Osteoblast (primary cell): ENCODE data around the gene TPRG1. TPM values are rescaled to one million over a fixed set of nuclear protein-coding genes. Genes with fewer than 3 reads are reported as not detected.
A peak's percentile ranks its signal among the peaks of the same experiment; 100 is the strongest.

Experiments
- DNase-seq: peaks from one replicate; pipeline ENCODE4 v3.0.0; 2011; ENCODE audit warnings: low spot score, mixed read lengths; ENCODE audit not compliant: insufficient read length; ENCODE audit errors: missing footprints
- H2AFZ ChIP-seq: 2 replicates; pipeline ENCODE4 v1.6.0; 2011; ENCODE audit warnings: mild to moderate bottlenecking, low read length
- H3K27ac ChIP-seq: 2 replicates; pipeline ENCODE4 v1.5.1; 2011; ENCODE audit warnings: mild to moderate bottlenecking, low read depth, low read length, moderate library complexity
- H3K27me3 ChIP-seq: 2 replicates; pipeline ENCODE4 v1.6.0; 2012; ENCODE audit warnings: mild to moderate bottlenecking, control low read depth, inconsistent platforms, low read length, moderate library complexity; ENCODE audit not compliant: insufficient read depth
- H3K36me3 ChIP-seq: 2 replicates; pipeline ENCODE4 v1.5.1; 2011; ENCODE audit warnings: mild to moderate bottlenecking, low read length, control low read depth, moderate library complexity; ENCODE audit not compliant: insufficient read depth
- H3K4me1 ChIP-seq: 2 replicates; pipeline ENCODE4 v1.5.1; 2011; ENCODE audit warnings: mild to moderate bottlenecking, low read length, control low read depth, moderate library complexity; ENCODE audit not compliant: insufficient read depth
- H3K4me2 ChIP-seq: 2 replicates; pipeline ENCODE4 v1.6.0; 2011; ENCODE audit warnings: mild to moderate bottlenecking, low read length; ENCODE audit not compliant: insufficient read depth
- H3K4me3 ChIP-seq: fragments of 200-600 bp; sonication (generic); 3 replicates; pipeline ENCODE4 v1.5.1; 2012; ENCODE audit warnings: mild to moderate bottlenecking, low read length, inconsistent platforms; ENCODE audit not compliant: insufficient read depth
- H3K79me2 ChIP-seq: 2 replicates; pipeline ENCODE4 v1.6.0; 2012; ENCODE audit warnings: mild to moderate bottlenecking, low read length, control low read depth, inconsistent platforms; ENCODE audit not compliant: insufficient read depth
- H3K9me3 ChIP-seq: 2 replicates; pipeline ENCODE4 v1.5.1; 2011; ENCODE audit warnings: low read depth, low read length, control low read depth
- H4K20me1 ChIP-seq: 2 replicates; pipeline ENCODE4 v1.6.0; 2012; ENCODE audit warnings: mild to moderate bottlenecking, low read length, control low read depth; ENCODE audit not compliant: insufficient read depth
- total RNA-seq: library from RNA; depleted of rRNA; stranded (reverse); fragments of >200 nt; gene quantifications from 2 replicates; pipeline ENCODE4 v1.2.3, GENCODE V29; 2012
- TF ChIP-seq, protein P1 (sequence below): IDR thresholded peaks from 2 replicates; pipeline ENCODE4 v1.5.1; 2011; ENCODE audit warnings: mild to moderate bottlenecking, low read depth, low read length, moderate library complexity; ENCODE audit errors: extremely low read depth

The TPRG1 gene
- total RNA-seq, 1 donor = 6.5 TPM

DNA sequence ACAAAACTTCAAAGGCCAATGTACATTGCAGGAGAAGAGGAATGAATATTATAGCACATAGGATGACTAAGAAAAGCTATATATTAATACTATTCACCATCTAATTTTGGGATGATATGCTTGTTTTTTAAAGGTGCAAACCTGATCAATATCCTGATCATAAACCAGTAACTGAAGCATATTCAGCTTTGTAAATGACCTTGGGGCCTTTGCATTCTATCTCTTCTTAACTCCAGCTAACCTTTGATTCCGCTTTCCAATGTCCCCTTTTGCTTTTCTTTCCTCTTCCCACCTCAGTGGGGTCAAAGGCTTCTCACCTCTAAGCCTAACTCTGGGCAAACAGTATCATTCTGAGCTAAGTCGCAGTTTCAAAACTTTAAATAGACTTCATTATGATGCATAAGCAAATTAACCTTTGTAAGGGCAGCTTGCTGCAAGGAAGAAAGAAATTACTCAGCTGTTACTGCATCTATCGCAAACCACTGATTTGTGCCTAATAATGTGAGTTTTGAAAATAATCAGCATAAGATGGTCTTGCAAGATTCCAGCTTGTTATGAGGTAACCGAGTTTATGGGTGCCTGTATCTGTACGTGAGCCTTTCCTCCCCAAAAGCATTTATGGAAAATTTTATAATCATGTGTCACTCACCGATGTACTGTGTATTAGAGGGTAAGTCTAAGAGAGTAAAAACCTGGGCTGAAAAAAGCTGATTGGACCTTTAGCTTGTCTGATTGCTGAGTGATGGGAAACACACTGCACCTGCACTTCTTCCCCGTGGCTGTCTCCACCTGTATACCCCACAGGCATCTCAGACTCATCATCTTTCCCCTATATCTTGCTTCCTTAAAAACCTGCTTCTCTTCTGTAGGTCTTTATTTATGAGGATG, 116.8 kb downstream of the TPRG1 start:
- TF ChIP-seq, protein P1, sequence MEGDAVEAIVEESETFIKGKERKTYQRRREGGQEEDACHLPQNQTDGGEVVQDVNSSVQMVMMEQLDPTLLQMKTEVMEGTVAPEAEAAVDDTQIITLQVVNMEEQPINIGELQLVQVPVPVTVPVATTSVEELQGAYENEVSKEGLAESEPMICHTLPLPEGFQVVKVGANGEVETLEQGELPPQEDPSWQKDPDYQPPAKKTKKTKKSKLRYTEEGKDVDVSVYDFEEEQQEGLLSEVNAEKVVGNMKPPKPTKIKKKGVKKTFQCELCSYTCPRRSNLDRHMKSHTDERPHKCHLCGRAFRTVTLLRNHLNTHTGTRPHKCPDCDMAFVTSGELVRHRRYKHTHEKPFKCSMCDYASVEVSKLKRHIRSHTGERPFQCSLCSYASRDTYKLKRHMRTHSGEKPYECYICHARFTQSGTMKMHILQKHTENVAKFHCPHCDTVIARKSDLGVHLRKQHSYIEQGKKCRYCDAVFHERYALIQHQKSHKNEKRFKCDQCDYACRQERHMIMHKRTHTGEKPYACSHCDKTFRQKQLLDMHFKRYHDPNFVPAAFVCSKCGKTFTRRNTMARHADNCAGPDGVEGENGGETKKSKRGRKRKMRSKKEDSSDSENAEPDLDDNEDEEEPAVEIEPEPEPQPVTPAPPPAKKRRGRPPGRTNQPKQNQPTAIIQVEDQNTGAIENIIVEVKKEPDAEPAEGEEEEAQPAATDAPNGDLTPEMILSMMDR = no peak
- no peaks in the 10 kb centered on the region for H3K36me3 ChIP-seq
- H3K79me2 ChIP-seq = no peaks in the 10 kb centered on the region
- H4K20me1 ChIP-seq = no peaks in the 10 kb centered on the region
- DNase-seq = no peak
- H3K4me3 ChIP-seq = no peak overlapping the region
- H3K27me3 ChIP-seq = no peaks in the 10 kb centered on the region
- no peaks in the 10 kb centered on the region for H3K9me3 ChIP-seq
- no peaks in the 10 kb centered on the region for H3K4me1 ChIP-seq
- H2AFZ ChIP-seq = no peak overlapping the region
- H3K4me2 ChIP-seq = no peak overlapping the region
- no peak overlapping the region for H3K27ac ChIP-seq

DNA sequence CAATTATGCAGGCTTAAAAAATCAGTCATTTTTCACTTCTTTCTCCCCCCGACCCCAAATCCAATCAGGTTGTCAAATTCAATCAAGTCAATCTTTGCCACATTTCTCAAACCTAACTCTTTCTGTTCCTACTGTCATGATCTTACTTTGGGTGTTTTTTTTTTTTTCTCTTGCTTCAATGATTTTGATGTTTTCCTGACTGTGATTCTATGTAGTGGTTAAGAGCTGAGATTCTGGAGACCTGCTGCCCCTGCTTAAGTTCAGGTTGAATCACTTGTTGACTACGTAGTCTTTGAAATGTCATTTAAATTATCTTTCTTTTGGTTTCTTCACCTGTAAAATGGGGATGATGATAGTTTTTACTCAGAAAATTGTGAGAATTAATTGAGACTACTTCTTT, 117.5 kb downstream of the TPRG1 start:
- Histone ChIP-seq H3K4me2 (no peak overlapping the region), H3K27ac (no peak overlapping the region), H2AFZ (no peak overlapping the region), H3K4me3 (no peak overlapping the region), H3K27me3 (no peaks in the 10 kb centered on the region), H3K4me1 (no peaks in the 10 kb centered on the region), H3K9me3 (no peaks in the 10 kb centered on the region), H3K79me2 (no peaks in the 10 kb centered on the region), H4K20me1 (no peaks in the 10 kb centered on the region), H3K36me3 (no peaks in the 10 kb centered on the region)
- no peak for DNase-seq
- TF ChIP-seq, protein P1 = no peak

DNA sequence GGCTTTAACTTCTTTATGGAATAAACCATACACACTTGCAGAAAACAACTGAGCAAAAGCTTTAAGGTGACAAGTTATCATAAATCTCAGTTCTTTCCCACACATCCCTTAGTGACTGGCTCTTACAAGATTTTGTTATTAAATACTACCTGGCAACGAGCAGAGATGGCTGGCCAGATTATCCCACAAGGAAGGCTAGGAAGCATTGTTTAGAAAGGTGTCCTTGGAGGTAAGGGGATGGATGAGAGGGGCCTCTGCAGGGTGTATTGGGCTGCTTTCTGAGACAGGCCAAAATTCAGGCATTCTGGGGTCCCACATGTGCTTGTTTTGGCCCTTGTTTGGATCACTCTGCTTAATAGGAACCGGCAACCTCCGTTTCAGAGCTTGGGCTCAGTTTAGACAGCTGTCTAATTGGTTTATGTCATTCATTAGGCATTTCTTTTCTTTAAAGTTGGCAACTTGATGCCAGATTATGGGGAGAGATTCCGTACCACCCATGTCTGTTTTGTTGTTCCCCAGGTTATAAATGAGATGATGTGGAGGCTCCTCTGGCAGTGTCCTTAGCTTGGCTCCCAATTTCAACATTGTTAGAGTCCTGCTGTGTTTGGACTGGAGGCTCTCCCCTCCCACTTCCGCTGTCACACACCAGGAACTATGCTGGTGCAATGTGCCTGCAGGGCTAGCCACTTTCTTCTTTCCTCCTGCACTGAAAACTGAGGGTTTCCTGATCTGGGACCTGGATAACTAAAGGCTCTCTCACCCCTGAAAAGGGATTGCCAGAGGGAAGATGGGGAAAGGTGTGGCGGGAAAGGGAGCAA, 121.1 kb downstream of the TPRG1 start:
- Histone ChIP-seq H3K9me3 (no peaks in the 10 kb centered on the region), H4K20me1 (no peaks in the 10 kb centered on the region), H3K4me1 (peaks cover 4% of the 10 kb centered on the region), H2AFZ (no peak overlapping the region), H3K4me3 (no peak overlapping the region), H3K79me2 (no peaks in the 10 kb centered on the region), H3K36me3 (no peaks in the 10 kb centered on the region), H3K27ac (no peak overlapping the region), H3K27me3 (no peaks in the 10 kb centered on the region), H3K4me2 (no peak overlapping the region)
- TF ChIP-seq, protein P1 = no peak
- peak; percentile 19 for DNase-seq

DNA sequence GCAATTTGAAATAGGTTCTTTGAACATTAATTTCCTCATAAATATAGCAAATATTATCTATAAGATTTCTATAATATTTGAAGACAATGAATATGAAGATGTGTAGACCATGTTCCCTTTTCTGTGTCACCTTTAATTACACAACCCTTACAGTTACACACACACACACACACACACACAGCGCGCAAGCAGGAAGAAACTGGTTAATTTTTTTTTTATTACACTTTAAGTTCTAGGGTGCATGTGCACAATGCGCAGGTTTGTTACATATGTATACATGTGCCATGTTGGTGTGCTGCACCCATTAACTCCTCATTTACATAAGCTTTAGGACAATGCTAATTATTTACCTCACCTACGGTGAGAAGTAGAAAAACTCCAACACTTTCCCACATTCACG, 122.9 kb downstream of the TPRG1 start:
- no peak for DNase-seq
- TF ChIP-seq, protein P1 = no peak
- Histone ChIP-seq H3K4me1 (peaks cover 10% of the 10 kb centered on the region), H3K79me2 (no peaks in the 10 kb centered on the region), H3K27me3 (no peaks in the 10 kb centered on the region), H3K9me3 (no peaks in the 10 kb centered on the region), H3K4me3 (no peak overlapping the region), H4K20me1 (no peaks in the 10 kb centered on the region), H3K36me3 (no peaks in the 10 kb centered on the region), H3K4me2 (no peak overlapping the region), H2AFZ (no peak overlapping the region), H3K27ac (no peak overlapping the region)
